ENCODE results near the gene SLC22A25. TPM values are rescaled to one million over a fixed set of nuclear protein-coding genes. Genes with fewer than 3 reads are reported as not detected.
A peak's percentile ranks its signal among the peaks of the same experiment; 100 is the strongest.

The SLC22A25 gene
- total and polyA plus RNA-seq, 2 of the 13 experiments (the other 11 are each of a cell fraction or from before 2014, with no cell fraction given), result 0.18 to 0.42 TPM

- TF ChIP-seq ZNF629 (CRISPR knock-in tag; conservative IDR thresholded peaks at IDR 0.05), result no peak
- no peak for TF ChIP-seq ZNF782 (CRISPR knock-in tag; IDR thresholded peaks at IDR 0.05; ENCODE audit: borderline replicate concordance)
- no peak for TF ChIP-seq ZNF562 (CRISPR knock-in tag; IDR thresholded peaks at IDR 0.05; ENCODE audit: borderline replicate concordance)
- no peak for TF ChIP-seq ZUFSP (CRISPR knock-in tag; IDR thresholded peaks at IDR 0.05; ENCODE audit: borderline replicate concordance)
- TF ChIP-seq ZFP36L2 (CRISPR knock-in tag; IDR thresholded peaks at IDR 0.05), result no peak
- TF ChIP-seq ZNF761 (CRISPR knock-in tag; conservative IDR thresholded peaks at IDR 0.05), result 0 out of 2 replicates have a peak, but pooled peaks have one; percentile 56
- TF ChIP-seq SOX13 (IDR thresholded peaks at IDR 0.05), result peak; percentile 77; the same call in 1 of the 2 replicates
- TF ChIP-seq SOX13 (CRISPR knock-in tag; conservative IDR thresholded peaks at IDR 0.05 in 1 of 2, IDR thresholded peaks at IDR 0.05 in 1 of 2), result peak in 1 of 2 experiments; percentile 96; a peak in 2 of 4 replicates
- TF ChIP-seq ZNF781 (CRISPR knock-in tag; IDR thresholded peaks at IDR 0.05; ENCODE audit: borderline replicate concordance, not compliant biosample characterization), result no peak
- TF ChIP-seq ZNF343 (CRISPR knock-in tag; IDR thresholded peaks at IDR 0.05), result no peak
- peak; percentile 94 for TF ChIP-seq CEBPB (IDR thresholded peaks at IDR 0.05; ENCODE audit: borderline replicate concordance, low read depth, low read length)
- TF ChIP-seq ZNF720 (CRISPR knock-in tag; IDR thresholded peaks at IDR 0.05), result no peak
- TF ChIP-seq ZNF407 (CRISPR knock-in tag; IDR thresholded peaks at IDR 0.05; ENCODE audit: not compliant biosample characterization), result no peak
- TF ChIP-seq ARNT2 (CRISPR knock-in tag; IDR thresholded peaks at IDR 0.05; ENCODE audit: low read depth), result no peak
- TF ChIP-seq ZNF792 (CRISPR knock-in tag; IDR thresholded peaks at IDR 0.05), result no peak
- 0 out of 2 replicates have a peak, but pooled peaks have one; percentile 51 for TF ChIP-seq TGIF2 (CRISPR knock-in tag; IDR thresholded peaks at IDR 0.05)
- 0 out of 2 replicates have a peak, but pooled peaks have one; percentile 40 for TF ChIP-seq MXD4 (CRISPR knock-in tag; IDR thresholded peaks at IDR 0.05)
Observed at GRCh38 chr11:63250162-63251050, 7.0 kb upstream of the SLC22A25 start (continued).

Data from HepG2 (cell line).